Activated CD8-positive, alpha-beta memory T cell treated with anti-CD3 and anti-CD28 coated beads for 1 hour (primary cell): ENCODE results near the gene TEAD1.

Experiments used
- DNase-seq, 2 donors: peaks; one replicate each; pipeline ENCODE4 v3.0.0-alpha.2; 2020; ENCODE audit warnings: low read depth in 1 of 2; ENCODE audit errors: extremely low read depth in 1 of 2

TEAD1 gene

GRCh38 chr11:12664385-12664784, 9.8 kb upstream of the TEAD1 start:
- no peak for DNase-seq

- no peak for DNase-seq
These were observed 7.3 kb upstream of the TEAD1 start for GRCh38 chr11:12666915-12667314.

- no peak for DNase-seq
These were observed 6.6 kb upstream of the TEAD1 start for GRCh38 chr11:12667646-12668045.

- no peak for DNase-seq
These were observed 6.1 kb upstream of the TEAD1 start for GRCh38 chr11:12668166-12668565.

- DNase-seq, result no peak
These were observed 4.3 kb upstream of the TEAD1 start for GRCh38 chr11:12669930-12670329.

- DNase-seq, result no peak
These were observed 2.9 kb upstream of the TEAD1 start for GRCh38 chr11:12671370-12671769.

- DNase-seq, result no peak
These were observed 659 bp upstream of the TEAD1 start for GRCh38 chr11:12673601-12673923.

- DNase-seq, result no peak
These were observed 332 bp downstream of the TEAD1 start for GRCh38 chr11:12674571-12674935.

- no peak for DNase-seq
These were observed 895 bp downstream of the TEAD1 start for GRCh38 chr11:12674936-12675696.

GRCh38 chr11:12675951-12676711, 1.9 kb downstream of the TEAD1 start:
- DNase-seq, result no peak

- no peak for DNase-seq
These were observed 2.9 kb downstream of the TEAD1 start for GRCh38 chr11:12677131-12677530.

GRCh38 chr11:12678092-12678491, 3.9 kb downstream of the TEAD1 start:
- no peak for DNase-seq

GRCh38 chr11:12678991-12679390, 4.8 kb downstream of the TEAD1 start:
- no peak for DNase-seq

GRCh38 chr11:12679471-12679870, 5.2 kb downstream of the TEAD1 start:
- DNase-seq, result no peak

- DNase-seq, result no peak
These were observed 6.2 kb downstream of the TEAD1 start for GRCh38 chr11:12680246-12680939.

- DNase-seq, result no peak
These were observed 6.7 kb downstream of the TEAD1 start for GRCh38 chr11:12680940-12681258.

GRCh38 chr11:12681466-12681865, 7.2 kb downstream of the TEAD1 start:
- DNase-seq, result no peak

GRCh38 chr11:12682288-12682687, 8.1 kb downstream of the TEAD1 start:
- DNase-seq, result no peak

GRCh38 chr11:12682737-12683500, 8.7 kb downstream of the TEAD1 start:
- DNase-seq, result no peak

GRCh38 chr11:12683874-12684273, 9.7 kb downstream of the TEAD1 start:
- DNase-seq, result no peak

GRCh38 chr11:12684315-12684714, 10.1 kb downstream of the TEAD1 start:
- DNase-seq, result no peak
